Astrocyte of the cerebellum (primary cell): ENCODE measurements around the gene CDHR4.
"Not testable (repeated sequence)": the region's sequence is repeated elsewhere in the genome, so short reads cannot be mapped to it uniquely, and the experiment has no call there.

Experiments
- DNase-seq: peaks from one replicate; pipeline ENCODE4 v3.0.0-alpha.2; 2011; ENCODE audit warnings: low read depth
- H3K4me3 ChIP-seq: 2 replicates; pipeline ENCODE4 v1.5.1; 2011; ENCODE audit warnings: mild to moderate bottlenecking, low read depth, low read length, moderate library complexity
- CTCF ChIP-seq: IDR thresholded peaks from 2 replicates; pipeline ENCODE4 v1.5.1; 2012; ENCODE audit warnings: low read length, low read depth, moderate library complexity, mild to moderate bottlenecking; ENCODE audit errors: missing control alignments
- in situ Hi-C: cut with HindIII; loops from 2 replicates; pipeline ENCODE4 v1.10.0; 2017; ENCODE audit warnings: low sequenced_read_pairs

Gene CDHR4

GRCh38 chr3:49779358-49780079, 20.2 kb downstream of the CDHR4 start:
- no peak overlapping the region for H3K4me3 ChIP-seq
- DNase-seq, result no peak
- TF ChIP-seq CTCF, result no peak
- in situ Hi-C loops, result no loop called here

DNA sequence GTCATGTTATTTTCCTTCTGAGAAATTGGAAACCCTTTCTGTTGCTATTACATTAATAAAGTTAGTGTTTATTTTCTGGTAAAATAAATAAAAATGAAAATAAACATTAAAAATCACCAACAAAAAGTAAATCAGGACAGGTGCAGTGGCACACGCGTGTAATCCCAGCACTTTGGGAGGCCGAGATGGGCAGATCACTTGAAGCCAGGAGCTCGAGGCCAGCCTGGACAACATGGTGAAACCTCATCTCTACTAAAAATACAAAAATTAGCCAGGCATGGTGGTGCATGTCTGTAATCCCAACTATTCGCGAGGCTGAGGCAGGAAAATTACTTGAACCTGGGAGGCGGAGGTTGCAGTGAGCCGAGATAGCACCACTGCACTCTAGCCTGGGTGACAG, 23.6 kb downstream of the CDHR4 start:
- H3K4me3 ChIP-seq, in situ Hi-C loops, DNase-seq: not testable (repeated sequence)

DNA sequence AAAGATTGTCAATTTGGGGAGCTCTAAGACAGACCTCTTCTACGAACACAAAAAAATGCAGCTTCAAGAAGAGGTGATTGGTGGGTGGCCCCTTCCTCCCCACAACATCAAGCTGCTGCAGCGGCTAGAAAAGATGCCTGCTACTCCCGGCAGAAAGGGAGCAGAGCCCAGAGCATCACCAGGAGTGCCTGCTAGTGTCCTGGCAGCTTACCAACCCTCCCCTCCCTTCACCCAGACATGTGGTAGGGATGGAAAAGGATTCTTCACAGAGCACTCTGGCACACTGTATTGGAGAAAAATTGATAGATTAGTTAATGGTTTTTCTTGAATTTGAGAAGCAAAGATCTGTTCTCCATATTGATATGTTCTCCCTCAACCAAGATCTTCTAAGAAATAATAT, 24.1 kb downstream of the CDHR4 start:
- no peak overlapping the region for H3K4me3 ChIP-seq
- in situ Hi-C loops, result no loop called here
- no peak for TF ChIP-seq CTCF
- DNase-seq, result no peak

DNA sequence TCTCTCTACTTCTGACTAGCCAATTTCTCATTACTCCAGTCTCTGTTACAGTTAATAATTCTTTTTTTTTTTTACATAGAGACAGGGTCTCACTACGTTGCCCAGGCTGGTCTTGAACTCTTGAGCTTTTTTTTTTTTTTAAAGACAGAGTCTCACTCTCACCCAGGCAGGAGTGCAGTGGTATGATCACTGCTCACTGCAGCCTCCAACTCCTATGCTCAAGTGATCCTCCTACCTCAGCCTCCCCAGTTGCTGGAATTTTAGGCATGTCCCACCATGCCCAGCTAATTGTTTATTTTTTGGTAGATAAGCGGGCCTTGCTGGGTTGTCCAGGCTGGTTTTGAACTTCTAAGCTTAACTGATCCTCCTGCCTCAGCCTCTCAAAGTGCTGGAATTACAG, 27.0 kb downstream of the CDHR4 start:
- TF ChIP-seq CTCF, result no peak
- in situ Hi-C loops, result no loop called here
- H3K4me3 ChIP-seq, result no peak overlapping the region
- no peak for DNase-seq

- in situ Hi-C loops, result no loop called here
- no peak for DNase-seq
- TF ChIP-seq CTCF, result no peak
- H3K4me3 ChIP-seq, result no peak overlapping the region
Measured at GRCh38 chr3:49771340-49771938, 28.2 kb downstream of the CDHR4 start.

- TF ChIP-seq CTCF, result no peak
- H3K4me3 ChIP-seq, result no peak overlapping the region
- no peak for DNase-seq
- in situ Hi-C loops, result no loop called here
Measured at GRCh38 chr3:49769926-49770325, 29.7 kb downstream of the CDHR4 start.

DNA sequence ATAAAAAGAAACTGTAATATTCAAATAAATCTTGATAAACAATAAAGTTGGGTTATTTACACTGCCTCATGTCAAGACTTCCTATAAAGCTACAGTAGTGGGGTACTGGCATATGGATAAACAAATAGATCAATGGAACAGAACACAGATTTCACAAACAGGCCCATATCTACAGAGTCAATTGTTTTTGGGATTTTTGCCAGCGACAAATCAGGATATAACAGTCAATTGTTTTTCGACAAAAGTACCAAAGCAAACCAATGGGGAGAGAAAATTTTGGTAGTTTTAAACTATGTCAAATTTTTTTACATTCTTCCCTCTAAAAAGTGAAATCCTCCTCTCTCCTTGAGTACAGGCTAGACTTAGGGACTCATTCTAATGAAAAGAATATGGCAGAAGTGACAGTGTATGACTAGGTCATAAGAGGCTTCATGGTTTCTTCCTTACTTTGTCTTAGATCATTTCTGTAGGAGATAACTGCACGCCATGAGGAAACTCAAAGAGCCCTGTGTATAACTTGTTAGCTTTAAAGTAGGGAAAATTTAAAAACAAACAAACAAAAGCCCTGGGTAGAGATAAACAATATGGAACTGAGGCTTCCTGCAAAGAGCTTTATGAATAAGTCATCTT, 30.3 kb downstream of the CDHR4 start:
- in situ Hi-C loops, result no loop called here
- H3K4me3 ChIP-seq, result no peak overlapping the region
- no peak for DNase-seq
- no peak for TF ChIP-seq CTCF
